ENCODE data around the gene DCAF8L1.
"Not testable (repeated sequence)": the region's sequence is repeated elsewhere in the genome, so short reads cannot be mapped to it uniquely, and the experiment has no call there.

GRCh38 chrX:27965348-27965747, 15.9 kb downstream of the DCAF8L1 start:
- TF ChIP-seq, protein P1, sequence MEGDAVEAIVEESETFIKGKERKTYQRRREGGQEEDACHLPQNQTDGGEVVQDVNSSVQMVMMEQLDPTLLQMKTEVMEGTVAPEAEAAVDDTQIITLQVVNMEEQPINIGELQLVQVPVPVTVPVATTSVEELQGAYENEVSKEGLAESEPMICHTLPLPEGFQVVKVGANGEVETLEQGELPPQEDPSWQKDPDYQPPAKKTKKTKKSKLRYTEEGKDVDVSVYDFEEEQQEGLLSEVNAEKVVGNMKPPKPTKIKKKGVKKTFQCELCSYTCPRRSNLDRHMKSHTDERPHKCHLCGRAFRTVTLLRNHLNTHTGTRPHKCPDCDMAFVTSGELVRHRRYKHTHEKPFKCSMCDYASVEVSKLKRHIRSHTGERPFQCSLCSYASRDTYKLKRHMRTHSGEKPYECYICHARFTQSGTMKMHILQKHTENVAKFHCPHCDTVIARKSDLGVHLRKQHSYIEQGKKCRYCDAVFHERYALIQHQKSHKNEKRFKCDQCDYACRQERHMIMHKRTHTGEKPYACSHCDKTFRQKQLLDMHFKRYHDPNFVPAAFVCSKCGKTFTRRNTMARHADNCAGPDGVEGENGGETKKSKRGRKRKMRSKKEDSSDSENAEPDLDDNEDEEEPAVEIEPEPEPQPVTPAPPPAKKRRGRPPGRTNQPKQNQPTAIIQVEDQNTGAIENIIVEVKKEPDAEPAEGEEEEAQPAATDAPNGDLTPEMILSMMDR (IDR thresholded peaks at IDR 0.05) = not testable (repeated sequence)
- TF ChIP-seq POLR2A (IDR thresholded peaks at IDR 0.05) = not testable (repeated sequence)
